PC-9 (cell line): ENCODE data around the gene ADGRD1.

Experiments used
- CTCF ChIP-seq: fragments of 200-600 bp; sonication (generic); conservative IDR thresholded peaks from 2 replicates; pipeline ENCODE4 v1.6.1; 2017; ENCODE audit warnings: mixed run types, antibody characterized with exemption, mild to moderate bottlenecking, moderate library complexity
- EZH2 ChIP-seq: fragments of 200-600 bp; sonication (generic); IDR thresholded peaks from 2 replicates; pipeline ENCODE4 v1.8.0; 2017; ENCODE audit warnings: antibody characterized with exemption, low read depth

- TF ChIP-seq CTCF = no peak
- TF ChIP-seq EZH2 = no peak
Observed at GRCh38 chr12:130970908-130971233, 17.2 kb downstream of the ADGRD1 start.
